GM12801 (cell line): ENCODE results near the gene OPRL1.

Experiments used
- CTCF ChIP-seq: IDR thresholded peaks from one replicate; pipeline ENCODE4 v1.5.1; 2011; ENCODE audit warnings: control low read depth; ENCODE audit not compliant: insufficient read length; ENCODE audit errors: extremely low read depth

Gene OPRL1

GRCh38 chr20:64067733-64068307 lies 12.1 kb upstream of the OPRL1 start:
- no peak for TF ChIP-seq CTCF

- no peak for TF ChIP-seq CTCF
Observed at GRCh38 chr20:64068386-64069208, 11.3 kb upstream of the OPRL1 start.

GRCh38 chr20:64069209-64069613 lies 10.7 kb upstream of the OPRL1 start:
- TF ChIP-seq CTCF: no peak

- TF ChIP-seq CTCF: no peak
Observed at GRCh38 chr20:64069614-64070243, 10.2 kb upstream of the OPRL1 start.

GRCh38 chr20:64070244-64070993 lies 9.5 kb upstream of the OPRL1 start:
- TF ChIP-seq CTCF: no peak

GRCh38 chr20:64071341-64072332 lies 8.2 kb upstream of the OPRL1 start:
- TF ChIP-seq CTCF: no peak
